Memory B cell (primary cell): ENCODE results near the gene CNP.
A peak's percentile ranks its signal among the peaks of the same experiment; 100 is the strongest.

Experiments
- ATAC-seq: fragments of 150-1000 bp; cut with Tn5 transposase; 2 replicates; pipeline ENCODE4 v1.10.0; 2021; ENCODE audit warnings: low read depth, mild to moderate bottlenecking, moderate library complexity
- DNase-seq, 2 donors: peaks; one replicate each; pipeline ENCODE4 v3.0.0; 2022; ENCODE audit warnings: low spot score in 2 of 2
- H3K27ac Mint-ChIP-seq: one replicate; pipeline ENCODE4 v1.8.0; 2022; ENCODE audit warnings: mild to moderate bottlenecking, moderate library complexity, mixed read lengths
- H3K27me3 Mint-ChIP-seq: one replicate; pipeline ENCODE4 v1.8.0; 2022; ENCODE audit warnings: mixed read lengths
- H3K36me3 Mint-ChIP-seq: one replicate; pipeline ENCODE4 v1.8.0; 2022; ENCODE audit warnings: mild to moderate bottlenecking, mixed read lengths
- H3K4me1 Mint-ChIP-seq: one replicate; pipeline ENCODE4 v1.8.0; 2022; ENCODE audit warnings: mixed read lengths
- H3K4me3 Mint-ChIP-seq: one replicate; pipeline ENCODE4 v1.8.0; 2022; ENCODE audit warnings: mild to moderate bottlenecking, moderate library complexity, mixed read lengths
- H3K9me3 Mint-ChIP-seq: one replicate; pipeline ENCODE4 v1.8.0; 2022; ENCODE audit warnings: mixed read lengths

Gene CNP

DNA sequence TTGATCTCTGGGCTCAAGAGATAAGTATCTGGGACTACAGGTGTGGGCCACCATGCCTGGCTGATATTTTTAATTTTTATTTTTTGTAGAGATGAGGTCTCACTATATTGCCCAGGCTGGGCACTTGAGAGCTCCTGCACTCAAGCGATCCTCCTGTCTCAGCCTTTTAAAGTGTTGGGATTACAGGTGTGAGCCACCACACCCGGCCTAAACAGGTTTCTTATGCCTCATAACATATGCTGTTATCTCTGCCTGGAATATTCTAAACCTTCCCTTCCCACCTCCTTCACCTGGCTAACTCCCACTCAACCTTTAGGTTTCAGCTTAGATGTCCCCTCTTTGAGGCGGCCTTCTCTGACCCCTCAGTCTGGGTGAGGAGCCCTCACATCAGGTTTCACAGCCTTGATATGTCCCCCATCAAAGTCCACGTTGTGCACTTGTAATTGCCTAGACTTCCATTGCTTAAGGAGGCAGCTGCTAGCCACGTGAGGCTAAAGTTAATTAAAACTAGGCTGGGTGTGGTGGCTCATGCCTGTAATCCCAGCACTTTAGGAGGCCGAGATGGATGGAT, 8.6 kb upstream of the CNP start:
- DNase-seq (no peak), ATAC-seq (no peak)
- Mint-ChIP-seq H3K4me3 (no peak overlapping the region), H3K4me1 (no peaks in the 10 kb centered on the region), H3K27me3 (peaks cover 2% of the 10 kb centered on the region), H3K36me3 (no peaks in the 10 kb centered on the region), H3K27ac (no peak overlapping the region), H3K9me3 (no peaks in the 10 kb centered on the region)

DNA sequence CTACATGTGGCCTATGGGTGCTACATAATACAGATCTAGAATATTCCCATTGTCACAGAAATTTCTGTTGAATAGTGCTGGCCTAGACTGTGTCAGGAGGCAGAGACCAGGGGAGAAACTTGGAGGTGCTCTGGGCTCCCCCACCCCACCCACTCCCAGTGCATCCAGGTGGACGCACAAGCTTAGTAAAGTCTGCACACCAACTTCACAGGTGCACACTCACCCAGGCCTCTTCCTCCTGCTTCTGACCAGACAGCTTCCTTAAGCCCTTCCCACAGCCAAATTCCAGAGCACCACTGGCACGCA, 7.6 kb upstream of the CNP start:
- no peaks in the 10 kb centered on the region for H3K9me3 Mint-ChIP-seq
- no peak for DNase-seq
- no peaks in the 10 kb centered on the region for H3K36me3 Mint-ChIP-seq
- no peak overlapping the region for H3K27ac Mint-ChIP-seq
- H3K27me3 Mint-ChIP-seq, result peaks cover 2% of the 10 kb centered on the region
- ATAC-seq, result no peak
- H3K4me1 Mint-ChIP-seq, result no peaks in the 10 kb centered on the region
- no peak overlapping the region for H3K4me3 Mint-ChIP-seq

- Mint-ChIP-seq H3K27ac (no peak overlapping the region), H3K27me3 (peaks cover 2% of the 10 kb centered on the region), H3K9me3 (no peaks in the 10 kb centered on the region), H3K36me3 (no peaks in the 10 kb centered on the region), H3K4me3 (no peak overlapping the region), H3K4me1 (no peaks in the 10 kb centered on the region)
- ATAC-seq (no peak), DNase-seq (no peak)
Observed at GRCh38 chr17:41959336-41960095, 7.1 kb upstream of the CNP start.

DNA sequence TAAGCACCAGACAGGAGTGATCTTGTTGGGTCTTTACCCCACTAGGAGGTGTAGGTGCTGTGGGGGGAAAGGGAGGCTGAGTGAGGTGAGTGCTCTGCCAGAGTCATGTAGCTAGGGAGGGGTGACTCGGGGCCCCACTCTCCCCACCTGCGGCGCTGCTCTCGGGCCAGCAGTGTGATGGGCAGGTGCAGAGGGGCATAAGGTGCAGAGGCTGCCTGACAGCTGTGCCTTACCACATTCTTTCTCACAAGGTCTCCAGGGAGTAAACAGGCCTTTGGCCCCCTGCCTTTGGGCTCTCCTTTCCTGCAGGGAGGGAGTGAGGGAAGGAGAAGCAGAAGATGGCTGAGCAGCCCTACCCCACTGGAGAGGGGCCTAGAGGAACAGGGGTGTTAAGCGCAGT, 4.5 kb upstream of the CNP start:
- H3K27me3 Mint-ChIP-seq, result peaks cover 2% of the 10 kb centered on the region
- H3K27ac Mint-ChIP-seq, result no peak overlapping the region
- H3K4me1 Mint-ChIP-seq, result peaks cover 11% of the 10 kb centered on the region
- H3K36me3 Mint-ChIP-seq, result no peaks in the 10 kb centered on the region
- DNase-seq (no peak), ATAC-seq (no peak)
- no peak overlapping the region for H3K4me3 Mint-ChIP-seq
- H3K9me3 Mint-ChIP-seq, result no peaks in the 10 kb centered on the region

- Mint-ChIP-seq H3K27ac (no peak overlapping the region), H3K27me3 (peaks cover 2% of the 10 kb centered on the region)
- DNase-seq, result peak; percentile 70 to 76
Observed at GRCh38 chr17:41962768-41963434, 3.7 kb upstream of the CNP start.

GRCh38 chr17:41965694-41966462, 717 bp upstream of the CNP start:
- H3K27me3 Mint-ChIP-seq, result no peaks in the 10 kb centered on the region
- peak overlapping the region; percentile 87 for H3K4me3 Mint-ChIP-seq
- peak in 1 of 2 donors; percentile 30 for DNase-seq
- peak; percentile 25 for ATAC-seq
- H3K4me1 Mint-ChIP-seq, result peaks cover 20% of the 10 kb centered on the region
- peaks cover 2% of the 10 kb centered on the region for H3K36me3 Mint-ChIP-seq
- no peaks in the 10 kb centered on the region for H3K9me3 Mint-ChIP-seq
- peak overlapping the region; percentile 88 for H3K27ac Mint-ChIP-seq

More at GRCh38 chr17:41962768-41963434, 3.7 kb upstream of the CNP start:
- no peaks in the 10 kb centered on the region for H3K9me3 Mint-ChIP-seq
- peaks cover 11% of the 10 kb centered on the region for H3K4me1 Mint-ChIP-seq
- H3K4me3 Mint-ChIP-seq, result no peak overlapping the region
- peak; percentile 28 for ATAC-seq
- no peaks in the 10 kb centered on the region for H3K36me3 Mint-ChIP-seq

- Mint-ChIP-seq H3K4me1 (peaks cover 25% of the 10 kb centered on the region), H3K27me3 (no peaks in the 10 kb centered on the region), H3K4me3 (peak overlapping the region; percentile 87), H3K36me3 (peaks cover 2% of the 10 kb centered on the region), H3K27ac (peak overlapping the region; percentile 88), H3K9me3 (no peaks in the 10 kb centered on the region)
- DNase-seq (no peak), ATAC-seq (no peak)
Observed at GRCh38 chr17:41967141-41967920, 736 bp downstream of the CNP start.

- H3K4me1 Mint-ChIP-seq, result peaks cover 31% of the 10 kb centered on the region
- H3K4me3 Mint-ChIP-seq, result peak overlapping the region; percentile 78
- no peaks in the 10 kb centered on the region for H3K27me3 Mint-ChIP-seq
Observed at GRCh38 chr17:41967921-41968578, 1.5 kb downstream of the CNP start.

DNA sequence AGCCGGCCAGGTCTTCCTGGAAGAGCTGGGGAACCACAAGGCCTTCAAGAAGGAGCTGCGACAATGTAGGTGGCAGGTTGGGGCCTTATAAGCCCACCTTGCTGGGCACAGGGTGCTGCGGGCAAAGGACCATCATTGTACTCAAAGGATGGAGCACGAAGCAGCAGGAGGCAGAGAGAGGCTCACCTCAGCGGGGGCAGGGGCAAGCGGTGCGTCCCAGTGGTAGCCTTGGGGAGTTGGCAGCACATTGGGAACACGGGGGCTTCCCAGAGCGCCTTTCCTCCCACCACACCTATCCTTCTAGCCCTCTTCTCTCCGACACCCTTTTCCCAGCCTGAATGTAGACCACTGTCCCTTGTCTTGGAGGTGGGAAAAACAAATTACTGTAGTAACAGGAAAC, 2.1 kb downstream of the CNP start:
- Mint-ChIP-seq H3K27ac (no peak overlapping the region), H3K9me3 (no peaks in the 10 kb centered on the region), H3K36me3 (peaks cover 5% of the 10 kb centered on the region), H3K4me3 (no peak overlapping the region), H3K4me1 (peaks cover 37% of the 10 kb centered on the region), H3K27me3 (no peaks in the 10 kb centered on the region)
- DNase-seq, result no peak
- ATAC-seq, result no peak

More at GRCh38 chr17:41967921-41968578, 1.5 kb downstream of the CNP start:
- no peak for ATAC-seq
- Mint-ChIP-seq H3K9me3 (no peaks in the 10 kb centered on the region), H3K36me3 (peaks cover 5% of the 10 kb centered on the region), H3K27ac (peak overlapping the region; percentile 88)
- DNase-seq, result no peak

- H3K36me3 Mint-ChIP-seq, result peaks cover 8% of the 10 kb centered on the region
- H3K4me3 Mint-ChIP-seq, result no peak overlapping the region
- ATAC-seq (no peak), DNase-seq (no peak)
- no peaks in the 10 kb centered on the region for H3K9me3 Mint-ChIP-seq
- H3K27ac Mint-ChIP-seq, result peak overlapping the region; percentile 38
- no peaks in the 10 kb centered on the region for H3K27me3 Mint-ChIP-seq
- H3K4me1 Mint-ChIP-seq, result peaks cover 26% of the 10 kb centered on the region
Observed at GRCh38 chr17:41970901-41971331, 4.3 kb downstream of the CNP start.

GRCh38 chr17:41971721-41972523, 5.3 kb downstream of the CNP start:
- H3K9me3 Mint-ChIP-seq, result no peaks in the 10 kb centered on the region
- H3K27me3 Mint-ChIP-seq, result no peaks in the 10 kb centered on the region
- H3K4me3 Mint-ChIP-seq, result no peak overlapping the region
- ATAC-seq (no peak), DNase-seq (no peak)
- H3K4me1 Mint-ChIP-seq, result peaks cover 33% of the 10 kb centered on the region
- H3K27ac Mint-ChIP-seq, result peak overlapping the region; percentile 95
- H3K36me3 Mint-ChIP-seq, result peaks cover 12% of the 10 kb centered on the region

GRCh38 chr17:41972571-41973407, 6.2 kb downstream of the CNP start:
- Mint-ChIP-seq H3K4me1 (peaks cover 38% of the 10 kb centered on the region), H3K4me3 (peak overlapping the region; percentile 57), H3K36me3 (peaks cover 15% of the 10 kb centered on the region), H3K27me3 (no peaks in the 10 kb centered on the region), H3K9me3 (no peaks in the 10 kb centered on the region), H3K27ac (peak overlapping the region; percentile 95)
- DNase-seq, result peak; percentile 43 to 46
- peak; percentile 95 for ATAC-seq
